ENCODE results near the gene CGB8. TPM values are rescaled to one million over a fixed set of nuclear protein-coding genes. Genes with fewer than 3 reads are reported as not detected.

The CGB8 gene
- total RNA-seq, 1 experiment from 2014 or later = not detected

DNA sequence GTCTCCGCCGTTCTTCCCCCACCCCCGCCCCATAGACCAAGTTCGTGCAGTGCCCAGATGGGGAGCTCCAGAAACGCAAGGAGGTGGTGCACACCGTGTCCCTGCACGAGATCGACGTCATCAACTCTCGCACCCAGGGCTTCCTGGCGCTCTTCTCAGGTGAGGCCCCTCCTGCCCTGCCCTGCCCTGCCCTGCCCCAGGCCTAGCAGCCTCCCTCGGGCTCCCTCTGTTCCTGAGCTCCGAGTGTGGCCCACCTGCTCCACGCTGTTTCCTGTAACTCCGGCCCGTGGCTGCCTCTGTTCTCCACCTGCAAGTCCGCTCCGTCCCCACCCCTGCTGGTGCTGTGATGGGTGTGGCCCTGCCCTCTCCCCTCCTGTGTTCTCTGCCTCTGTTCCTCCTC is 38.5 kb downstream of the CGB8 start:
- Histone ChIP-seq H3K27me3 (replicated peaks; ENCODE audit: insufficient read depth, low read depth, low read length, poor library complexity) (no peaks in the 10 kb centered on the region), H3K36me3 (ENCODE audit: insufficient read depth, low read length, poor library complexity, severe bottlenecking) (peaks cover 44% of the 10 kb centered on the region), H3K4me1 (ENCODE audit: insufficient read depth, low read length, poor library complexity, severe bottlenecking) (no peaks in the 10 kb centered on the region), H3K27ac (ENCODE audit: low read depth, low read length, poor library complexity, severe bottlenecking) (no peak overlapping the region), H3K4me3 (ENCODE audit: low read depth, low read length, poor library complexity, severe bottlenecking) (no peak overlapping the region), H3K9me3 (ENCODE audit: low read depth, low read length, poor library complexity, severe bottlenecking) (no peaks in the 10 kb centered on the region)
- intact Hi-C loops (cut with micrococcal nuclease; ENCODE audit: unreplicated experiment) = no loop called here
- ChIA-PET POLR2A (ENCODE audit: low non-redundant PET) (no interaction called here), CTCF (no interaction called here)
- BruUV-seq (replicated peaks) = no TSS peak
- DNase-seq (ENCODE audit: low spot score) = no peak
- TF ChIP-seq, protein P1, sequence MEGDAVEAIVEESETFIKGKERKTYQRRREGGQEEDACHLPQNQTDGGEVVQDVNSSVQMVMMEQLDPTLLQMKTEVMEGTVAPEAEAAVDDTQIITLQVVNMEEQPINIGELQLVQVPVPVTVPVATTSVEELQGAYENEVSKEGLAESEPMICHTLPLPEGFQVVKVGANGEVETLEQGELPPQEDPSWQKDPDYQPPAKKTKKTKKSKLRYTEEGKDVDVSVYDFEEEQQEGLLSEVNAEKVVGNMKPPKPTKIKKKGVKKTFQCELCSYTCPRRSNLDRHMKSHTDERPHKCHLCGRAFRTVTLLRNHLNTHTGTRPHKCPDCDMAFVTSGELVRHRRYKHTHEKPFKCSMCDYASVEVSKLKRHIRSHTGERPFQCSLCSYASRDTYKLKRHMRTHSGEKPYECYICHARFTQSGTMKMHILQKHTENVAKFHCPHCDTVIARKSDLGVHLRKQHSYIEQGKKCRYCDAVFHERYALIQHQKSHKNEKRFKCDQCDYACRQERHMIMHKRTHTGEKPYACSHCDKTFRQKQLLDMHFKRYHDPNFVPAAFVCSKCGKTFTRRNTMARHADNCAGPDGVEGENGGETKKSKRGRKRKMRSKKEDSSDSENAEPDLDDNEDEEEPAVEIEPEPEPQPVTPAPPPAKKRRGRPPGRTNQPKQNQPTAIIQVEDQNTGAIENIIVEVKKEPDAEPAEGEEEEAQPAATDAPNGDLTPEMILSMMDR (conservative IDR thresholded peaks at IDR 0.05; ENCODE audit: low read depth, low read length) = no peak
- TF ChIP-seq EZH2 (IDR thresholded peaks at IDR 0.05; ENCODE audit: borderline replicate concordance, low read depth, low read length, poor library complexity, severe bottlenecking) = no peak

DNA sequence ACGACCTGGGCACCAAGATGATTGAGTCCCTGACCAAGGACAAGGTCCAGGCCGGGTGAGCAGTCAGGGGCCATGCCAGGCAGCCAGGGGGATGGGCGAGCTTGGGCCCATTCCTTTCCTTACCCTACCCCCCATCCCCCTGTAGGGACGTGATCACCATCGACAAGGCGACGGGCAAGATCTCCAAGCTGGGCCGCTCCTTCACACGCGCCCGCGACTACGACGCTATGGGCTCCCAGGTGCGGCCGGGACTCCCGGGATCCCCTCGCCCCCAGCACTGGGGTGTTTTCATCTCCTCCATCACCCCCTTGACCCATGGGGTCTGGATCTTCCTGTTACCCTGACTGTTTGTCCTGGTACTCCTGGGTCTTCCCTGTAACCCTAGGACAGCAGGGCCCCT is 39.1 kb downstream of the CGB8 start:
- H3K9me3 ChIP-seq (ENCODE audit: low read depth, low read length, poor library complexity, severe bottlenecking) = no peaks in the 10 kb centered on the region
- H3K27me3 ChIP-seq (replicated peaks; ENCODE audit: insufficient read depth, low read depth, low read length, poor library complexity) = no peaks in the 10 kb centered on the region
- no TSS peak for BruUV-seq (replicated peaks)
- CTCF ChIA-PET = no interaction called here
- peaks cover 48% of the 10 kb centered on the region for H3K36me3 ChIP-seq (ENCODE audit: insufficient read depth, low read length, poor library complexity, severe bottlenecking)
- H3K27ac ChIP-seq (ENCODE audit: low read depth, low read length, poor library complexity, severe bottlenecking) = no peak overlapping the region
- H3K4me3 ChIP-seq (ENCODE audit: low read depth, low read length, poor library complexity, severe bottlenecking) = no peak overlapping the region
- TF ChIP-seq, protein P1 (conservative IDR thresholded peaks at IDR 0.05; ENCODE audit: low read depth, low read length) = no peak
- DNase-seq (ENCODE audit: low spot score) = no peak
- POLR2A ChIA-PET (ENCODE audit: low non-redundant PET) = interaction anchor here (0.7 kb wide), 1 partner anchor 32 kb away, joined by 9 read pairs; no protein-coding TSS in a partner anchor
- H3K4me1 ChIP-seq (ENCODE audit: insufficient read depth, low read length, poor library complexity, severe bottlenecking) = no peaks in the 10 kb centered on the region
- intact Hi-C loops (cut with micrococcal nuclease; ENCODE audit: unreplicated experiment) = no loop called here

DNA sequence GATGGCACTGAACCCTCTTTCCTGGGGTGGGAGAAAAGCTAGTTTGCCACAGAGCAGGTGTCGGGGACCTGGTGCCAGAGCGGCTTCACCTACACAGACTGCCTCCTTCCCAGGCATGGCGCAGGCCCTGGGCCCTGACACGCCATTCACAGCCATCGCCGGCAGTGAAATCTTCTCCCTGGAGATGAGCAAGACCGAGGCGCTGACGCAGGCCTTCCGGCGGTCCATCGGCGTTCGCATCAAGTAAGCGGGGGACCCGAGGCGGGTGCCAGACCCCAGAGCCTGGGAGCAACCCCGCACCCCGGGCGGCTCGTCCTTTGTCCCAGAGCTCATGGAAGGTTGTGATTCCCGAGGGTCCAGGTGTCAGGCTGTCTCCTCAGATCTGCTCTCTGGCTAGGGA is 42.0 kb downstream of the CGB8 start:
- DNase-seq (ENCODE audit: low spot score) = no peak
- Histone ChIP-seq H3K27ac (ENCODE audit: low read depth, low read length, poor library complexity, severe bottlenecking) (no peak overlapping the region), H3K4me3 (ENCODE audit: low read depth, low read length, poor library complexity, severe bottlenecking) (no peak overlapping the region), H3K4me1 (ENCODE audit: insufficient read depth, low read length, poor library complexity, severe bottlenecking) (no peaks in the 10 kb centered on the region), H3K27me3 (replicated peaks; ENCODE audit: insufficient read depth, low read depth, low read length, poor library complexity) (no peaks in the 10 kb centered on the region), H3K36me3 (ENCODE audit: insufficient read depth, low read length, poor library complexity, severe bottlenecking) (peaks cover 72% of the 10 kb centered on the region), H3K9me3 (ENCODE audit: low read depth, low read length, poor library complexity, severe bottlenecking) (no peaks in the 10 kb centered on the region)
- BruUV-seq (replicated peaks) = no TSS peak
- CTCF ChIA-PET = no interaction called here
- TF ChIP-seq, protein P1 (conservative IDR thresholded peaks at IDR 0.05; ENCODE audit: low read depth, low read length) = no peak
- TF ChIP-seq EZH2 (IDR thresholded peaks at IDR 0.05; ENCODE audit: borderline replicate concordance, low read depth, low read length, poor library complexity, severe bottlenecking) = no peak
- POLR2A ChIA-PET (ENCODE audit: low non-redundant PET) = no interaction called here
- intact Hi-C loops (cut with micrococcal nuclease; ENCODE audit: unreplicated experiment) = no loop called here
